Endothelial cell of umbilical vein (primary cell): ENCODE measurements around the gene ABCA7.

Experiments used
- EZH2 ChIP-seq: IDR thresholded peaks from 2 replicates; pipeline ENCODE4 v1.6.1; 2012; ENCODE audit warnings: borderline replicate concordance, low read depth, mild to moderate bottlenecking, moderate library complexity, low read length, inconsistent platforms; ENCODE audit not compliant: severe bottlenecking
- FOS ChIP-seq: IDR thresholded peaks from 2 replicates; pipeline ENCODE4 v1.6.1; 2011; ENCODE audit warnings: mild to moderate bottlenecking, low read length, moderate library complexity, borderline replicate concordance; ENCODE audit not compliant: insufficient read depth
- JUN ChIP-seq: IDR thresholded peaks from 2 replicates; pipeline ENCODE4 v1.6.1; 2011; ENCODE audit warnings: borderline replicate concordance, low read depth; ENCODE audit not compliant: insufficient read length, insufficient read depth
- MAX ChIP-seq: IDR thresholded peaks from 2 replicates; pipeline ENCODE4 v1.6.1; 2011; ENCODE audit not compliant: insufficient read depth, insufficient read length
- MYC ChIP-seq: IDR thresholded peaks from one replicate; pipeline ENCODE4 v1.6.1; 2011; ENCODE audit warnings: mild to moderate bottlenecking, low read depth, low read length
- POLR2A ChIP-seq: IDR thresholded peaks from 2 replicates; pipeline ENCODE4 v1.6.1; 2012; ENCODE audit warnings: low read depth, mild to moderate bottlenecking, control low read depth, low read length
- POLR2AphosphoS5 ChIP-seq: IDR thresholded peaks from 2 replicates; pipeline ENCODE4 v1.6.1; 2012; ENCODE audit warnings: low read depth, mild to moderate bottlenecking, control low read depth, low read length, moderate library complexity; ENCODE audit not compliant: insufficient read depth
- TF ChIP-seq, protein P1 (sequence below), 2 donors: IDR thresholded peaks; 1 replicate in 1 of 2; 2 replicates in 1 of 2; pipeline ENCODE4 v1.5.1; 2011; ENCODE audit warnings: low read length in 2 of 2, mild to moderate bottlenecking in 2 of 2, moderate library complexity in 2 of 2, control low read depth in 1 of 2, inconsistent platforms in 1 of 2, low read depth in 1 of 2; ENCODE audit not compliant: insufficient read depth in 1 of 2; ENCODE audit errors: extremely low read depth in 1 of 2

DNA sequence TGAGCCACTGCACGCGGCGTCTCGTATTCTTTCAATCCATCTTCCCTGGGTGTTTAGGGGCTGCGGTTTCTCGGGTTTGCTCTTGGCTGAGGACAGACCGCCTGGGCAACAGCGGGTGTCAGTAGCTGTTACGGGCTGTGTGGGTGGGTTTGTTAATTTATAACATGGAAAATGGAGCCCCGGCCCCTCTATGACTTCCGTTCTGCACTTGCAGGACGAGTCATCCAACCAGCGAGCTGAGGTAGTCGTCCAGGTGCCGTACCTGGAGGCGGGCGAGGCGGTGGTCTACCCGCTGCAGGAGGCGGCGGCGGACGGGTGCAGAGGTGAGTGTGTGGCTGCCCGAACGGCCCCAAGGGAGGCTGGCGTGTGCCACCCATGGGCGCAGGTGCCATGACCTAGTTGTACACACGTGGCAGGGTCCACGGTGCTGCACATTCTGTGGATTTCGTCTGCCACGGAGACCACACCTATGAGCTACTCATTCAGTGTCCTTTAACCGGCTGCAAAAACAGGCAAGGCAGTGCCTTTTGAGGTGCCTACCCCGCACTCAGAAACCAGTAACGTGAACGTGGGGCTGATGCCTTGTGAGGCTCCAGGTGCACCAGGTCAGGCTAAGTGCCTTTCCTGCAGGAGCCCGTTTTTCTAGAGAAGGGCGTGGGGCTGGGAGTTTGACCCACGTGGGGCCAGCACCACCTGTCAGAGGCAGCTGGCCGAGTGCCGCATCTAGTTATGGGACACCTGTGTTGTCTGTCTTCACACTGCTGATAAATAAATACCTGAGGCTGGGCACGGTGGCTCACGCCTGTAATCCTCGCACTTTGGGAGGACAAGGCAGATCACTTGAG lies 44.3 kb downstream of the ABCA7 start:
- TF ChIP-seq POLR2A, result no peak
- TF ChIP-seq, protein P1, sequence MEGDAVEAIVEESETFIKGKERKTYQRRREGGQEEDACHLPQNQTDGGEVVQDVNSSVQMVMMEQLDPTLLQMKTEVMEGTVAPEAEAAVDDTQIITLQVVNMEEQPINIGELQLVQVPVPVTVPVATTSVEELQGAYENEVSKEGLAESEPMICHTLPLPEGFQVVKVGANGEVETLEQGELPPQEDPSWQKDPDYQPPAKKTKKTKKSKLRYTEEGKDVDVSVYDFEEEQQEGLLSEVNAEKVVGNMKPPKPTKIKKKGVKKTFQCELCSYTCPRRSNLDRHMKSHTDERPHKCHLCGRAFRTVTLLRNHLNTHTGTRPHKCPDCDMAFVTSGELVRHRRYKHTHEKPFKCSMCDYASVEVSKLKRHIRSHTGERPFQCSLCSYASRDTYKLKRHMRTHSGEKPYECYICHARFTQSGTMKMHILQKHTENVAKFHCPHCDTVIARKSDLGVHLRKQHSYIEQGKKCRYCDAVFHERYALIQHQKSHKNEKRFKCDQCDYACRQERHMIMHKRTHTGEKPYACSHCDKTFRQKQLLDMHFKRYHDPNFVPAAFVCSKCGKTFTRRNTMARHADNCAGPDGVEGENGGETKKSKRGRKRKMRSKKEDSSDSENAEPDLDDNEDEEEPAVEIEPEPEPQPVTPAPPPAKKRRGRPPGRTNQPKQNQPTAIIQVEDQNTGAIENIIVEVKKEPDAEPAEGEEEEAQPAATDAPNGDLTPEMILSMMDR (IDR thresholded peaks at IDR 0.05; ENCODE audit: extremely low read depth in 1 of 2, insufficient read depth in 1 of 2, low read depth in 1 of 2, low read length in 2 of 2), result no peak
- no peak for TF ChIP-seq EZH2
- TF ChIP-seq POLR2AphosphoS5, result no peak
- no peak for TF ChIP-seq MAX
- TF ChIP-seq JUN, result no peak
- no peak for TF ChIP-seq FOS
- no peak for TF ChIP-seq MYC
